Measurements from ENCODE around the gene PC. TPM values are rescaled to one million over a fixed set of nuclear protein-coding genes. Genes with fewer than 3 reads are reported as not detected.

The PC gene
- total RNA-seq, 1 donor from 2014 or later, result 47.4 TPM

GRCh38 chr11:66883016-66883965 lies 74.9 kb downstream of the PC start:
- Mint-ChIP-seq H3K9me3 (ENCODE audit: unreplicated experiment) (peaks cover 3% of the 10 kb centered on the region), H3K4me1 (ENCODE audit: low read depth, unreplicated experiment) (peaks cover 34% of the 10 kb centered on the region), H3K4me3 (ENCODE audit: unreplicated experiment) (no peak overlapping the region), H3K27me3 (ENCODE audit: unreplicated experiment) (peaks cover 15% of the 10 kb centered on the region), H3K36me3 (ENCODE audit: unreplicated experiment) (no peaks in the 10 kb centered on the region), H3K27ac (ENCODE audit: unreplicated experiment) (peak overlapping the region; percentile 68)
- TF ChIP-seq, protein P1, sequence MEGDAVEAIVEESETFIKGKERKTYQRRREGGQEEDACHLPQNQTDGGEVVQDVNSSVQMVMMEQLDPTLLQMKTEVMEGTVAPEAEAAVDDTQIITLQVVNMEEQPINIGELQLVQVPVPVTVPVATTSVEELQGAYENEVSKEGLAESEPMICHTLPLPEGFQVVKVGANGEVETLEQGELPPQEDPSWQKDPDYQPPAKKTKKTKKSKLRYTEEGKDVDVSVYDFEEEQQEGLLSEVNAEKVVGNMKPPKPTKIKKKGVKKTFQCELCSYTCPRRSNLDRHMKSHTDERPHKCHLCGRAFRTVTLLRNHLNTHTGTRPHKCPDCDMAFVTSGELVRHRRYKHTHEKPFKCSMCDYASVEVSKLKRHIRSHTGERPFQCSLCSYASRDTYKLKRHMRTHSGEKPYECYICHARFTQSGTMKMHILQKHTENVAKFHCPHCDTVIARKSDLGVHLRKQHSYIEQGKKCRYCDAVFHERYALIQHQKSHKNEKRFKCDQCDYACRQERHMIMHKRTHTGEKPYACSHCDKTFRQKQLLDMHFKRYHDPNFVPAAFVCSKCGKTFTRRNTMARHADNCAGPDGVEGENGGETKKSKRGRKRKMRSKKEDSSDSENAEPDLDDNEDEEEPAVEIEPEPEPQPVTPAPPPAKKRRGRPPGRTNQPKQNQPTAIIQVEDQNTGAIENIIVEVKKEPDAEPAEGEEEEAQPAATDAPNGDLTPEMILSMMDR (IDR thresholded peaks at IDR 0.05; ENCODE audit: partially characterized antibody, unreplicated experiment), result peak; percentile 70
- DNase-seq, result peak; percentile 88

DNA sequence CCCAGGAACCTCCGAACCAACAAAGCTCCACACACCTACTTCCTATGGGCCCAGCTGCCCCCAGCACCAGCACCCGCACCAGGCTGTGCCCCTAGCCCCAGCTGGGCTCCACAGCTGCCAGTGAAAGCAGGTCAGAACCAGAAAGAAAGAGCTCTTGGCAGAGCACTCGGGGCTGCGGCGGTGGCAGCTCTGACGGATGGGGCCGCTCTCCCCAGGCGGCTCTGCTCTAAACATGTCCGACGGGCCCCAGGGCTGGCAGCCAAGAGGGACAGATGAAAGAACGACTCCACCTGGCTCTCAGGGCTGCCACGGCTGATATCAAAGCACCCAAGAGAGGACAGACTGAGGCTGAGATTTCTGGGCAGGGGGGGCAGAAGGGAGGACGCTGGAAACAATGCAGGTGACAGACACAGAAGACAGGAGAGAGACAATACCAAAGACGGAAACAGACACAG lies 75.6 kb downstream of the PC start:
- Mint-ChIP-seq H3K9me3 (ENCODE audit: unreplicated experiment) (peaks cover 3% of the 10 kb centered on the region), H3K27ac (ENCODE audit: unreplicated experiment) (peak overlapping the region; percentile 68), H3K4me3 (ENCODE audit: unreplicated experiment) (no peak overlapping the region), H3K4me1 (ENCODE audit: low read depth, unreplicated experiment) (peaks cover 34% of the 10 kb centered on the region), H3K36me3 (ENCODE audit: unreplicated experiment) (no peaks in the 10 kb centered on the region), H3K27me3 (ENCODE audit: unreplicated experiment) (peaks cover 14% of the 10 kb centered on the region)
- TF ChIP-seq, protein P1 (IDR thresholded peaks at IDR 0.05; ENCODE audit: partially characterized antibody, unreplicated experiment), result no peak
- peak; percentile 23 for DNase-seq

GRCh38 chr11:66881927-66882452 lies 76.2 kb downstream of the PC start:
- TF ChIP-seq, protein P1 (IDR thresholded peaks at IDR 0.05; ENCODE audit: partially characterized antibody, unreplicated experiment), result no peak
- peak overlapping the region; percentile 68 for H3K27ac Mint-ChIP-seq (ENCODE audit: unreplicated experiment)
- H3K4me3 Mint-ChIP-seq (ENCODE audit: unreplicated experiment), result no peak overlapping the region
- DNase-seq, result no peak
- H3K27me3 Mint-ChIP-seq (ENCODE audit: unreplicated experiment), result peaks cover 14% of the 10 kb centered on the region
- H3K9me3 Mint-ChIP-seq (ENCODE audit: unreplicated experiment), result peaks cover 3% of the 10 kb centered on the region
- peaks cover 34% of the 10 kb centered on the region for H3K4me1 Mint-ChIP-seq (ENCODE audit: low read depth, unreplicated experiment)
- no peaks in the 10 kb centered on the region for H3K36me3 Mint-ChIP-seq (ENCODE audit: unreplicated experiment)

GRCh38 chr11:66881451-66881835 lies 76.7 kb downstream of the PC start:
- peaks cover 3% of the 10 kb centered on the region for H3K9me3 Mint-ChIP-seq (ENCODE audit: unreplicated experiment)
- H3K4me1 Mint-ChIP-seq (ENCODE audit: low read depth, unreplicated experiment), result peaks cover 35% of the 10 kb centered on the region
- no peak overlapping the region for H3K27ac Mint-ChIP-seq (ENCODE audit: unreplicated experiment)
- H3K27me3 Mint-ChIP-seq (ENCODE audit: unreplicated experiment), result peaks cover 13% of the 10 kb centered on the region
- no peaks in the 10 kb centered on the region for H3K36me3 Mint-ChIP-seq (ENCODE audit: unreplicated experiment)
- H3K4me3 Mint-ChIP-seq (ENCODE audit: unreplicated experiment), result peak overlapping the region; percentile 74
- DNase-seq, result no peak
- TF ChIP-seq, protein P1 (IDR thresholded peaks at IDR 0.05; ENCODE audit: partially characterized antibody, unreplicated experiment), result no peak

All from glutamatergic neuron (in vitro differentiated cells).